ENCODE data around the gene OR2H1.

DNA sequence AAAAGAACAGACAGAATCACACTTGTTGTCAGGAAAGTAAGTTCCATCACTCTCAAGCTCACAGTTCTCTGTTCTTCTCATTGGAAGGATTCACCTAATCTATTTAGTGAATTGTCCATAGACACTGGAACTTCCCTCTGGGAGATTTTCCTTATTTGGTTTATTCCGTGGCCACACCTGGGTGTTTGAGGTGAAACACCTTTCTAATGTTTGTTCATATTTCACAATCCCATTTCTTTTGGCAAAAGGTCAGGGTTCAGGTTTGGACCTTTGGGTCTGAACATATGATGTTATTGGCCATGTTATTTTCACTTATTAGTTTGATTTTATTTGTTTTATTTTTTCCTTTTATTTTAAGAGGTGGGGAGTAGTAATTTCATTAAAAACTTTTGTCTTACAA lies 26.8 kb downstream of the OR2H1 start:
- TF ChIP-seq EZH2 (IDR thresholded peaks at IDR 0.05; ENCODE audit: insufficient read depth, poor library complexity, severe bottlenecking), result no peak
- TF ChIP-seq EZH2phosphoT487 (IDR thresholded peaks at IDR 0.05; ENCODE audit: insufficient read depth, low read depth), result no peak
